ENCODE measurements around the gene TM9SF1.
A peak's percentile ranks its signal among the peaks of the same experiment; 100 is the strongest.
"Not testable (repeated sequence)": the region's sequence is repeated elsewhere in the genome, so short reads cannot be mapped to it uniquely, and the experiment has no call there.

Gene TM9SF1

GRCh38 chr14:24212924-24213865 is 18.0 kb upstream of the TM9SF1 start, which contains the start of gene CHMP4A:
TSS of gene CHMP4A (minus strand) at chr14:24213488. CDS start at chr14:24213439, 49 bp downstream.
- Histone ChIP-seq H3K4me1 (ENCODE audit: insufficient read depth, low read length) (peaks cover 4% of the 10 kb centered on the region; the same call in 1 of the 2 replicates), H3K9ac (ENCODE audit: low read depth, low read length) (peak within 1 kb of the TSS; percentile 77), H3K36me3 (ENCODE audit: insufficient read depth, low read length) (peaks cover 7% of the 10 kb centered on the region; the same call in 1 of the 2 replicates), H3K9me3 (ENCODE audit: control insufficient read depth, insufficient read depth, low read length) (no peaks in the 10 kb centered on the region)

- H3K9ac ChIP-seq (ENCODE audit: low read depth, low read length), result no peak overlapping the region
- H3K9me3 ChIP-seq (ENCODE audit: control insufficient read depth, insufficient read depth, low read length), result no peaks in the 10 kb centered on the region
- peaks cover 11% of the 10 kb centered on the region; the same call in 1 of the 2 replicates for H3K36me3 ChIP-seq (ENCODE audit: insufficient read depth, low read length)
- H3K4me1 ChIP-seq (ENCODE audit: insufficient read depth, low read length), result peaks cover 4% of the 10 kb centered on the region; the same call in 1 of the 2 replicates
These were observed 16.1 kb upstream of the TM9SF1 start for GRCh38 chr14:24211311-24211710.

- Histone ChIP-seq H3K9ac (ENCODE audit: low read depth, low read length) (no peak overlapping the region), H3K9me3 (ENCODE audit: control insufficient read depth, insufficient read depth, low read length) (no peaks in the 10 kb centered on the region), H3K36me3 (ENCODE audit: insufficient read depth, low read length) (peaks cover 18% of the 10 kb centered on the region; the same call in 1 of the 2 replicates), H3K4me1 (ENCODE audit: insufficient read depth, low read length) (no peaks in the 10 kb centered on the region)
These were observed 12.4 kb upstream of the TM9SF1 start for GRCh38 chr14:24207625-24208024.

- H3K4me1 ChIP-seq (ENCODE audit: insufficient read depth, low read length), result no peaks in the 10 kb centered on the region
- H3K9ac ChIP-seq (ENCODE audit: low read depth, low read length), result no peak overlapping the region
- H3K36me3 ChIP-seq (ENCODE audit: insufficient read depth, low read length), result peaks cover 18% of the 10 kb centered on the region; the same call in 1 of the 2 replicates
- H3K9me3 ChIP-seq (ENCODE audit: control insufficient read depth, insufficient read depth, low read length), result no peaks in the 10 kb centered on the region
These were observed 11.9 kb upstream of the TM9SF1 start for GRCh38 chr14:24207104-24207551.

GRCh38 chr14:24206260-24207103 is 11.2 kb upstream of the TM9SF1 start:
- H3K4me1 ChIP-seq (ENCODE audit: insufficient read depth, low read length), result no peaks in the 10 kb centered on the region
- H3K36me3 ChIP-seq (ENCODE audit: insufficient read depth, low read length), result peaks cover 20% of the 10 kb centered on the region; the same call in 1 of the 2 replicates
- H3K9ac ChIP-seq (ENCODE audit: low read depth, low read length), result no peak overlapping the region
- peaks cover 3% of the 10 kb centered on the region for H3K9me3 ChIP-seq (ENCODE audit: control insufficient read depth, insufficient read depth, low read length)

- Histone ChIP-seq H3K4me1 (ENCODE audit: insufficient read depth, low read length) (no peaks in the 10 kb centered on the region), H3K36me3 (ENCODE audit: insufficient read depth, low read length) (peaks cover 20% of the 10 kb centered on the region; the same call in 1 of the 2 replicates), H3K9me3 (ENCODE audit: control insufficient read depth, insufficient read depth, low read length) (peaks cover 5% of the 10 kb centered on the region), H3K9ac (ENCODE audit: low read depth, low read length) (no peak overlapping the region)
These were observed 9.2 kb upstream of the TM9SF1 start for GRCh38 chr14:24204163-24205146.

GRCh38 chr14:24203249-24203886 is 8.1 kb upstream of the TM9SF1 start:
- H3K4me1 ChIP-seq (ENCODE audit: insufficient read depth, low read length); H3K9me3 ChIP-seq (ENCODE audit: control insufficient read depth, insufficient read depth, low read length): not testable (repeated sequence)
- Histone ChIP-seq H3K9ac (ENCODE audit: low read depth, low read length) (0 out of 2 replicates have a peak overlapping the region, but pooled peaks have one; percentile 3), H3K36me3 (ENCODE audit: insufficient read depth, low read length) (peaks cover 17% of the 10 kb centered on the region; the same call in 1 of the 2 replicates)

GRCh38 chr14:24202538-24202937 is 7.3 kb upstream of the TM9SF1 start:
- not testable (repeated sequence) for H3K4me1 ChIP-seq (ENCODE audit: insufficient read depth, low read length); H3K9ac ChIP-seq (ENCODE audit: low read depth, low read length); H3K9me3 ChIP-seq (ENCODE audit: control insufficient read depth, insufficient read depth, low read length)
- peaks cover 17% of the 10 kb centered on the region; the same call in 1 of the 2 replicates for H3K36me3 ChIP-seq (ENCODE audit: insufficient read depth, low read length)

- Histone ChIP-seq H3K4me1 (ENCODE audit: insufficient read depth, low read length) (no peaks in the 10 kb centered on the region), H3K36me3 (ENCODE audit: insufficient read depth, low read length) (peaks cover 7% of the 10 kb centered on the region; the same call in 1 of the 2 replicates), H3K9me3 (ENCODE audit: control insufficient read depth, insufficient read depth, low read length) (peaks cover 5% of the 10 kb centered on the region), H3K9ac (ENCODE audit: low read depth, low read length) (no peak overlapping the region)
These were observed 3.7 kb upstream of the TM9SF1 start for GRCh38 chr14:24198814-24199524.

GRCh38 chr14:24197056-24197450 is 1.8 kb upstream of the TM9SF1 start:
- H3K9me3 ChIP-seq (ENCODE audit: control insufficient read depth, insufficient read depth, low read length), result peaks cover 5% of the 10 kb centered on the region
- no peak overlapping the region for H3K9ac ChIP-seq (ENCODE audit: low read depth, low read length)
- H3K4me1 ChIP-seq (ENCODE audit: insufficient read depth, low read length), result no peaks in the 10 kb centered on the region
- H3K36me3 ChIP-seq (ENCODE audit: insufficient read depth, low read length), result peaks cover 8% of the 10 kb centered on the region; the same call in 1 of the 2 replicates

GRCh38 chr14:24196071-24197055 is 1.1 kb upstream of the TM9SF1 start:
- Histone ChIP-seq H3K9me3 (ENCODE audit: control insufficient read depth, insufficient read depth, low read length) (peaks cover 1% of the 10 kb centered on the region; the same call in 1 of the 2 replicates), H3K4me1 (ENCODE audit: insufficient read depth, low read length) (no peaks in the 10 kb centered on the region), H3K36me3 (ENCODE audit: insufficient read depth, low read length) (peaks cover 8% of the 10 kb centered on the region; the same call in 1 of the 2 replicates), H3K9ac (ENCODE audit: low read depth, low read length) (peak overlapping the region; percentile 92)

GRCh38 chr14:24194873-24195185 is 412 bp downstream of the TM9SF1 start:
- peak overlapping the region; percentile 92 for H3K9ac ChIP-seq (ENCODE audit: low read depth, low read length)
- no peaks in the 10 kb centered on the region for H3K4me1 ChIP-seq (ENCODE audit: insufficient read depth, low read length)
- peaks cover 6% of the 10 kb centered on the region; the same call in 1 of the 2 replicates for H3K36me3 ChIP-seq (ENCODE audit: insufficient read depth, low read length)
- no peaks in the 10 kb centered on the region for H3K9me3 ChIP-seq (ENCODE audit: control insufficient read depth, insufficient read depth, low read length)

All from ES-I3 (cell line).